Right renal cortex interstitium (tissue), 3 donors: Measurements from ENCODE around the gene TEAD1. TPM values are rescaled to one million over a fixed set of nuclear protein-coding genes. Genes with fewer than 3 reads are reported as not detected.
"Not testable (repeated sequence)": the region's sequence is repeated elsewhere in the genome, so short reads cannot be mapped to it uniquely, and the experiment has no call there.

Source experiments
- DNase-seq, 3 donors: peaks; one replicate each; pipeline ENCODE4 v3.0.0-alpha.2; 2013; ENCODE audit warnings: low read depth in 3 of 3, low spot score in 2 of 3
- polyA plus RNA-seq, 3 donors: library from polyadenylated mRNA; unstranded; fragments of 120-200 nt; gene quantifications; one replicate each; pipeline ENCODE4 v1.2.1, GENCODE V29; 2013; ENCODE audit not compliant: insufficient read length in 3 of 3

The TEAD1 gene
- polyA plus RNA-seq, 3 donors = 79.7 to 82.7 (median 80.0) TPM

DNA sequence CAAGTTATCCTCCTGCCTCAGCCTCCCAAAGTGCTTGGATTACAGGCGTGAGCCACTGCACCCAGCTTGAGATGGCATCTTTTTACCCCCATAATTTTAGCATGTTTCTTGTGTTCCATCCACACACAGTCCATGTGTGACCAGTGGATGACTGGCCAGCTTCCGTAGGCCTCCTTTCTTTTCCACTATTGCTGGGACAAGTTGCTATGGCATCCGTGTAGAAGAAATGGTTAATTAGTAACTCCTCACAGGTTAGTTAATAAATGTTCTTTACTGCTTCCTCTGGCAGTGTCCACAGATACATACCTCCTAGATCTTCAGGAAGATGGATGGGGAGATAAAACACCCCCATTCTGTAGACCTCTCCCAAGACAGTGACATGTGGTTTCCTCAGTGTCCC lies 180.6 kb downstream of the TEAD1 start:
- DNase-seq = no peak

DNA sequence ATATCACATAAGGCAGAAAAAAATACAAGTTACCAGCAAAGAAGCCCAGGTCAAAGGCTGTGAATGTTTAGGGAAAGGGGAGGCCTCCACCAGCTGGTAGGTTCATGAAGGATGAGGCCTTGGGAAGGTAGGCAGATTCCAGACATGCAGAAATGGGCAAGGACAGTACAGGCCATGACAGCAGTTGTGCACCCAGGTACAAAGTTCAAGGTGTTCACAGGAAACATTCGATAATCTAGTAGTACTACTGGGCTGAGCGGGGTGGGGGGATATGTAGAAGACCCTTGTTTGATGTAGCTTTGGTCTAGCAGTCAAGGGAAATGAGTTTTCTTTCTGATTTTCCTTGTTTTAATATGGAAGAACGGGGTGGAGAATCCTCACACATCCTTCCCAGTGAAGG lies 182.1 kb downstream of the TEAD1 start:
- no peak for DNase-seq

GRCh38 chr11:12857572-12857971 lies 183.4 kb downstream of the TEAD1 start:
- DNase-seq = no peak

DNA sequence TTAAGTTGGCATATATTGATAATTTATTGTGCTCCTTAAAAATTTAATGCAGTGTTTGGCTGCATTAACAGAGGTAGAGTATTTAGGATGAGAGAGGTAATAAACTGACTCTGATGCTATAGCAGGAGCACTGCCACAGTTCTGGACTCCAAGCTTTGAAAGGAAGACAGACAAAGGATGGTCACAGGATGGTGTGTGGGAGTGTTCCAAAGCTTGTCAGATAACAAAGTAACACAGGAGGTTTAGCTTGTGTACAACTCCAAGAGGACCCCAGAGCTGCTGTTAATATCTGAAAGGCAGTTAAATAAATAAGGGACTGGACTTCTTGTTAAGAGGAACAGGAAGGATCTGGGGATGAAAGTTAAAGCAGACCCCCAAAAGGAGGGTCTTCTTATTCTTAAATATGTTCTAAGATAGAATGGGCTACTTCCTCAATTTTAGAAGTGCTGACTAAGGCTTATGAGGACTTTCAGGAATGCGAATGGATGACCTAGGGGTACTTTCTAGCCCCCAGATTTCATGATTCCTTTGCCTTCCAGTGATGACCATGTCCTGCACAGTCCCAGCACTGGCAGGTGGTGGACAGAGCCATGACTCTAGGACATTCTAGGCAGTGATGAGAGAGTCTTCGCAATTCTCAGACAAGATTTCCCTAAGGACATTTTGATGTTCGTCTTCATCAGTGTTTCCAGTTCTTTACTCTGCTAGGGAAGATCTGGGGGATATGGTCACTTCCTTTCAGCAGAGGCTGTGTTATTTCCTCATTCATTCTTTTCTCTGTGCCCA lies 185.8 kb downstream of the TEAD1 start:
- no peak for DNase-seq

DNA sequence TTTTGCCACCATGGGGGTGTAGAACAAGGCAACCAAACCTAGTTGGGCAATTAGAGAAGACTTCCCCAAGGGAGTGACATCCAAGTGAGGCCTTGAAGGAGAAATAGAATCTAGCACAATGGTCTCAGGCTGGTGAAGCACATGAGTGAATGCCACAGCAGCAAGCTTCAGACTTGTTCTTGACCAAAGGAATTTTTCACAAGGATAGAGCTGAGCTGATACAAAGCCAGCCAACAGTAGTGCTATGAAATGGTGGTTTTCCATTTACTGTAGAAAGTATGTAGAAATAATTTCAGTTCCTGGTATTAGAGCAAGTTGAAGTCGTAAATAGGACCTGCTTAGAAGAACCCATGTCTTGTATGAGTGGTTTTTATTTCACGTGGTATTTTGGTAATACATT lies 186.6 kb downstream of the TEAD1 start:
- DNase-seq = no peak

DNA sequence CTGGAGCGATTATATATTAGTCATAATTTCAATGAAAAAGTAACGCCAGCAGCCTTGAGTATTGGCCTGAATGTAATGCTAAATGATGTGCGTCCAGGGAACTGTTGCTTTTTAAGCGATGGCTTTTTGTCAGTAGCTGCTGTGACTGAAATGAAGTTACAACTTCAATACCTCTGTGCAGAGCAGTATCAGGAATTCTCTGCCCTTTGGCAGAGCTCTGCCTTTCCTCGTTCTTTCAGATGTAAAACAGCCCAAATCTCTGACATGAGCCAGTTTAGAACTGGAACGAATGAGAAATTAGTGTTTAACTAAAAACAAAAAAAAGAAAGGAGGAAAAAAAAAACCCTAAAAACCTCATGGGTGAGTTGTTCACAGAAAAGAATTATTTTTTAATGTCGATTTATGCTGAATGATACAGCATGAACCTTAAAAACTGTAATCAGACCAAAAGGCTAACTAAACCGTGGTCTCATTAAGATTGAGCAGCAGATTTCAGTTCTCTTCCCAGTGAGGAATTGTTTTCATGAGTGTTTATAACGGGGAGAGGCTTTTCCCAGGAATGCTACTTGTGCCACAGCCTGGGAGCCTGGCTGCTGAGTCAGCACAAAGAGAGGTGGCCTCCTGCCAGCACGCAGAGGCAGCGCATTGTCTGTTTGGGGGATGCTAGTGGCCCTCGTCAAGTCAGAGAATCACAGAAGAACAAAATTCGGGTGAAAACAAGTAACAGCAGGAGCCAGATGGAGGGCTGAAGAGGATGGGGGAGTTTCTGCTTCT lies 188.7 kb downstream of the TEAD1 start:
- no peak for DNase-seq

DNA sequence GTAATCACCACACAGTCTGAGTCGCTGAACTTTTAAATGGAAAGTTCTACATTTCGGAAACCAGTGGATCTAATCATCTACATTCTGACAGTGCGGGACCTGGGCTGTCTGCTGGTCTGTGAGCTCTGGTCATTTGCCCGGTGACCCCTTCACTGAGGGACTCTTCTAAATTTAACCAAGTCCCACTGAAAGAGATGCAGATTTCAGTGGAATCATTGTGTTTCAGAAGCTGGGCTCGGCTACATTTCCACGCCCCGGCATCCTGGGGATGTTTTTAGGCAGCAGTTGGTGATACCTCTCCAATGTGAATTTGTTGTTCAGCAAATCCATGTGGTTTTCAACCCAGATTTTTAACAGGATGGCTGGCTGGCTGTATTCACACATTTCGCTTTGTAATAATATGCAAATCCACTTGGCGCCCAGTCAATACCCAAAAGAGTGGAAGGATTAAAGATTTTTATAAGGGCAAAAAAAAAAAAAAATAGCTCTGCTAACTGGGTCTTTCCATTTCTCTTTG lies 189.4 kb downstream of the TEAD1 start:
- no peak for DNase-seq

- DNase-seq = peak in 1 of 3 donors; percentile 64
Observed at GRCh38 chr11:12864316-12865156, 190.3 kb downstream of the TEAD1 start.

DNA sequence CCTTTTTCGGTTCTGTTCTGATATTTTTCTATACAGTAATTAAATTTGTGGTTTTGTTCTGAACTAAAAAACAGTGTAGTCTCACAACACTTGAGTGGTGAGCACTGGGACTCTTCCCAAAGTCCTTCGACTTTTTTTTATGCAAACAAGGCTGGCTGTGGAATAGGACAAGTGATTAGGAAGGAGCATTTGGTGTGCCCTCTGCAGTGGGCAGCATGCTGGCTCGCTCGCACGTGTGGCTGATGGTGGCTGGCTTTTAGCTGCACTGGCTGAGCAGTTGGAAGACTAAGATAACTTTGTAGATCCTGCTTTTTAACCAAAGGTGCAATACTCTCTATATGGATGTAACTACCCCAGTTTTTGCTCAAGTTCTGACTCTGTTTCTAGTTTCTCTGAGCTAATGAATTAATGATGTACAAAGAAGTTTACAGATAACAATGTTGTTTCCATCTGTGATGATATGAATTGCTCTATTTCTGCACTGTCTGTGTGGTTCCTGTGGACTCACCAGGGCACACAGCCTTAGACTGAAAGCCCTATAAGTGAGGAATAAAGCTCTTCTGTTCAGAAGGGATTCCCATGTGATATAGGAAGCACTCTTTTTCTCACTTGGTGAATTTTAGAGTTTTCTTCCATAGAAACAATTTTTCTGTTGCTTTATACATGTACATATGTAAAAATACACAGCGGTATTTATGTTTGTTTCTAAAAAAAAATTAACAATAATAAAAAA lies 191.8 kb downstream of the TEAD1 start:
- no peak for DNase-seq

GRCh38 chr11:12867531-12867930 lies 193.3 kb downstream of the TEAD1 start:
- DNase-seq = no peak

DNA sequence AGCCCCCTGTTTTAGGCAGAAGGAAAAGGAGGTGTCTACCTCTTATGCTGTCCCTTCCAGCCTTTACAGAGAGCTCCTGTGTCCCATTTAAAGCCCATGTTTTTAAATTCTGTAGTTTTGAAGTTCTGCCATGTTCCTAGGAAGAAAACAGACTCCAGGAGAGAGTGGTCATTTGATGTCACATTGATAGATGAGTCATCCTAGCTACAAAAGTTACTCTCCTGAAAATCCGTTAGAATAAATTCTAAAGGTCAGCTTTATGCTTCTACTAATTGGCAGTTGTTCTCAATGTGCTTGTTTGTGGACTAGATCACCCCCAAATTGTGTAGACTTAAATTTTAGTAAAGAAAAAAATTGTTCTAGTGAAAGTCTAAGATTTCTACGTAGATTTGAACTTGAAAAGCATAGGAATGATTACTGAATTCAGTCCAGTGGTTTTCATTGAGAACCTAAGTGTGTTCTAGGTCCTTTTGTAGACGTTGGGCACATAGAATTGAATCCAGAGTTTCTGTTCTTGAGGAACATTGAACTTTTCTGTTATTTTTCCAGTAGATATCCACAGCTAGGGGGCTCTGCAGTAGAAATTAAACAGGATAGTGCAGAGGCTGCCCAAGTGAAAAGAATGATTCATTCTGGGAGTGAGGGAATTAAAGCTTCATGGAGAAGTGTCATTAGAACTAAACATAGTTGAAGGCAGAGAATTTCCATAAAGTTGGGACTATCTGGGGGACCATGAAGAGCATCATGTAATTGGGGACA lies 194.3 kb downstream of the TEAD1 start:
- DNase-seq = no peak

GRCh38 chr11:12871241-12871640 lies 197.0 kb downstream of the TEAD1 start:
- DNase-seq = no peak

DNA sequence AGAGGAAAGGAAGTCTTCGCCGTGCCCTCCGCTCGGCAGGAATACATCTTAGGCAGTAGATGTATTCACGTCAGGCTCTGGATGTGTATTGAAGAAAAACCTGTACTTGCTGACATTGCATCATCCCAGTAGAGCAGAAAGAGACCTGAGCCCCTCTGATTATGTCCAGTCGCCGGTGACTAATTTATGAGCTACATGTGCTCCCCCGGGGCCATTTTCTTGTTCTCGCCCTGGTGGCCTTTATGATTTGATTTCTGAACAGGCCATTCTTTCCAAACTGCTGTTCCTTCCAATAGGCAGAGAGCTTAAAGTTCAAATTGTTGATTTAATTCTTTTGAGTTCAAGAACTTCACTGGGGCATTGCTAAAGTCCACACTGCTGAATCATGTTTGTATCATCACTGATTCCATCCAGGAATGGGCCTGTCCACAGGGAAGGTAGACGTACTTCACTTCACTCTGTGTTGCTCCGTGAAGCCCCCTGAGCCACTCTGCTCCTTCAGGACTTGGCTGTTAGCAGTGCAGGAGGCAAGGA lies 197.6 kb downstream of the TEAD1 start:
- no peak for DNase-seq

- DNase-seq = no peak
Observed at GRCh38 chr11:12876340-12876739, 202.1 kb downstream of the TEAD1 start.

- no peak for DNase-seq
Observed at GRCh38 chr11:12876988-12877387, 202.8 kb downstream of the TEAD1 start.

- not testable (repeated sequence) for DNase-seq
Observed at GRCh38 chr11:12877508-12877907, 203.3 kb downstream of the TEAD1 start.

DNA sequence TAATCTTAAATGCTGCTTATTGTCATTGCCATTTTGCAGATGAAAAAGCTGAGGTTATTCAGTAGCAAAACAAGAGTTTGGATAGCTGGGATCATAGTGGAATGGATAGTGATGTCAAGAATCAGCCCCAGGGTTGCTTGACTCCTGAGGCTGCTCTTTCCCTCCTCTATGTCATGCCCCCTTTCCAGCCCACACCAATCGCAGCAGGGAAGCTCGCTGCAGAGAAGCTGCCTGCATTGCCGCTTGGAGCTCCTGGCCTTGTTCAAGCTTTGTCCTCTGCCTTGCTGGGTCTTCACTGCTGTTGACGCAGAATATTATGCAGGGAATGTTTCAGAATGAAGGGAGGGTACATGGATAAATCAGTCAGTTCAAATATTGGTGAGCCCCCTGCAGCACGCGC lies 206.1 kb downstream of the TEAD1 start:
- DNase-seq = no peak

- DNase-seq = no peak
Observed at GRCh38 chr11:12882670-12883069, 208.4 kb downstream of the TEAD1 start.

DNA sequence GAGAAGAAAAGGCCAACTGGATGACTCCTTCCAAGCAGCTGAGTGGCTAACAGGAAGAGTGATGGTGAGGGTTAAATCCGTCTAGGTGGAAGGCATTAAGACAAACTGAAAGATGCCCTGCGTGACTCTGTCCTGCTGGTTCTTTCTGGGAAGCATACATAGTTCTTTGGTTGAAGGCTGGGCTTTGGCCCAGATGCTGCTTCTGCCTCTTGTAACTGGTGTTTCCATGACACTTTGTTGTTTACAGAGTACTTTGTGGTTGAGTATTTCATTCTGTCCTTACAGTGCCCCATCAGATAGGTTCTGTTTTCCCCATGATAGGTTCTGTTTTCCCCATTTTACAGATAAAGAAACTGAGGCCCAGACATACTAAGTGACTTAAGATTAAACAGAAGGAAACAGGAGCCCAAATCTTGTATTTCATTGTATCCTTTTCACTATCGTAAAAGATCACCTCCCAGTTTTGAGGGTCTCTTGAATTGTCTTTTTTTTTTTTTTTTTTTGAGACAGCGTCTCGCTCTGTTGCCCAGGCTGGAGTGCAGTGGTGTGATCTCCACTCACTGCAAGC lies 210.6 kb downstream of the TEAD1 start:
- DNase-seq = no peak
